ENCODE measurements around the gene TECPR1.

Gene TECPR1

DNA sequence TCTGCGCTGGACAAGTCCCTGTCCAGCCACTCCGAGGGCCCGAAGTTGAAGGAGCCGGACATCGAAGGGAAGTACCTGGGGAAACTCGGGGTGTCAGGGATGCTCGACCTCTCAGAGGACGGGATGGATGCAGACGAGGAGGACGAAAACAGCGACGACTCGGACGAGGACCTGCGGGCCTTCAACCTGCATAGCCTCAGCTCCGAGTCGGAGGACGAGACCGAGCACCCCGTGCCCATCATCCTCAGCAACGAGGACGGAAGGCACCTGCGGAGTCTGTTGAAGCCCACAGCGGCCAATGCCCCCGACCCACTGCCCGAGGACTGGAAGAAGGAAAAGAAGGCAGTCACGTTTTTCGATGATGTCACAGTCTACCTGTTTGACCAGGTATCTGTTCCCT lies 57.8 kb downstream of the TECPR1 start:
- DNase-seq (ENCODE audit: low spot score) = no peak

DNA sequence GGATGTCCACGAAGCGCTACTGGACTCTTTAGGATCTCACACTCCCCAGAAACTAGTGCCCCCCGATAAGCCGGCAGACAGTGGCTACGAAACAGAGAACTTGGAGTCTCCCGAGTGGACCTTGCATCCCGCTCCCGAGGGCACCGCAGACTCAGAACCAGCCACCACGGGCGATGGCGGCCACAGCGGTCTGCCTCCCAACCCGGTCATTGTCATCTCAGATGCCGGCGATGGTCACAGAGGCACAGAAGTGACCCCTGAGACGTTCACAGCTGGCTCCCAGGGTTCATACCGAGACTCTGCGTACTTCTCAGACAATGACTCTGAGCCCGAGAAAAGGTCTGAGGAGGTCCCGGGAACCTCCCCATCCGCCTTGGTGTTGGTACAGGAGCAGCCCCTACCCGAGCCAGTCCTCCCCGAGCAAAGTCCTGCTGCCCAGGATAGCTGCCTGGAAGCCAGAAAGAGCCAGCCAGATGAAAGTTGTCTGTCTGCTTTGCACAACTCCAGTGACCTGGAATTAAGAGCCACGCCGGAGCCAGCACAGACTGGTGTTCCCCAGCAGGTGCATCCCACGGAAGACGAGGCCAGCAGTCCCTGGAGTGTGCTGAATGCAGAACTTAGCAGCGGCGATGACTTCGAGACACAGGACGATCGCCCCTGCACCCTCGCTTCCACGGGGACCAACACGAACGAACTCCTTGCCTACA lies 58.4 kb downstream of the TECPR1 start:
- no peak for DNase-seq (ENCODE audit: low spot score)

DNA sequence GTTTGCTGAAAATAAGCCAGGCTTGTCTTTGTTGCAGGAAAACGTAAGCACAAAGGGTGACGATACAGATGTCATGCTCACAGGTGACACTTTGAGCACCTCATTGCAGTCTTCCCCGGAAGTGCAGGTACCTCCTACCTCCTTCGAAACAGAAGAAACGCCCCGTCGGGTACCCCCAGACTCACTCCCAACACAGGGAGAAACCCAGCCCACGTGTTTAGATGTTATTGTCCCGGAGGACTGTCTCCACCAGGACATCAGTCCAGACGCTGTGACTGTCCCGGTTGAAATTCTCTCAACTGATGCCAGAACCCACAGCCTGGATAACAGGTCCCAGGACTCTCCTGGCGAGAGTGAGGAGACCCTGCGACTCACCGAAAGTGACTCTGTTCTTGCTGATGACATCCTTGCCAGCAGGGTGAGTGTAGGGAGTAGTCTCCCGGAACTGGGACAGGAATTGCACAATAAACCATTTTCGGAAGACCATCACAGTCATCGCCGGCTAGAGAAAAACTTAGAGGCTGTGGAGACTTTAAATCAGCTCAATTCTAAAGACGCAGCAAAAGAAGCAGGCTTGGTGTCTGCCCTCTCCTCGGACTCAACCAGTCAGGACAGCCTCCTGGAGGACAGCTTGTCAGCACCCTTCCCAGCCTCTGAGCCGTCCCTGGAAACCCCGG lies 59.1 kb downstream of the TECPR1 start:
- no peak for DNase-seq (ENCODE audit: low spot score)

DNA sequence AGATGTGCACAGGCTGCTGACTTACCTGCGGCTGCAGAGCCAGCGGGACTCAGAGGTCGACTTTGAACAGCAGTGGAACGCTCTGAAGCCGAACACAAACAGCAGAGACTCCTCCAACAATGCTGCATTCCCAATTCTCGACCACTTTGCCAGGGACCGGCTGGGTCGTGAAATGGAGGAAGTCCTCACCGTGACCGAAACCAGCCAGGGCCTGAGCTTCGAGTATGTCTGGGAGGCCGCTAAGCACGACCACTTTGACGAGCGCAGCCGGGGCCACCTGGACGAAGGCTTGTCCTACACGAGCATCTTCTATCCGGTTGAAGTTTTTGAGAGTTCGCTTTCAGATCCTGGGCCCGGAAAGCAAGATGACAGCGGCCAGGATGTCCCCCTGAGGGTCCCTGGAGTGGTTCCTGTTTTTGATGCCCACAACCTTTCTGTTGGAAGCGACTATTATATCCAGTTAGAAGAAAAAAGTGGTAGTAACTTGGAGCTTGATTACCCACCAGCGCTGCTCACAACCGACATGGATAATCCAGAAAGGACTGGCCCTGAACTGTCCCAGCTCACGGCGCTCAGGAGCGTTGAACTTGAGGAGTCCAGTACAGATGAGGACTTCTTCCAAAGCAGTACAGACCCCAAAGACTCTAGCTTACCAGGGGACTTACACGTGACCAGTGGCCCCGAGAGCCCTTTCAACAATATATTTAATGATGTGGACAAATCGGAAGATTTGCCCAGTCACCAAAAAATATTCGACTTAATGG lies 60.2 kb downstream of the TECPR1 start:
- no peak for DNase-seq (ENCODE audit: low spot score)

DNA sequence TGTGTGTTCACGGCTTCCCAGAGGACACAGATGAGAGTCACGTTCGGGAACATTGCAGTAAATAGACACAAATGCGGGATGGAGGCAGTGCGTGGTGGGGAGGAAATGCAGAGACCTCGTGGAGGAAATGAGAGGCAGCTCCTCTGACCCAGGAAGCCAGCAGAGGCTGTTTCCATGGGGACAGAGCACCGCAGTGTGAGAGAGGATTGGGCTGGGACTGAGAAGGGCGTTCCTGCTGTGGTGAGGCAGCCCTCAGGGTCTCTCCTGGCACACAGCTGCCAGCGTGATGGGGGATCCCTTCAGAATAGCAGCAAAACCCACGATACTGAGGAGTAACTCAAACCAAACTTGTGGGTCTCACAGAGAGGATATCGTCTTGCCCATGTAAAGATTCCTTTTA lies 62.5 kb downstream of the TECPR1 start:
- DNase-seq (ENCODE audit: low spot score) = no peak

DNA sequence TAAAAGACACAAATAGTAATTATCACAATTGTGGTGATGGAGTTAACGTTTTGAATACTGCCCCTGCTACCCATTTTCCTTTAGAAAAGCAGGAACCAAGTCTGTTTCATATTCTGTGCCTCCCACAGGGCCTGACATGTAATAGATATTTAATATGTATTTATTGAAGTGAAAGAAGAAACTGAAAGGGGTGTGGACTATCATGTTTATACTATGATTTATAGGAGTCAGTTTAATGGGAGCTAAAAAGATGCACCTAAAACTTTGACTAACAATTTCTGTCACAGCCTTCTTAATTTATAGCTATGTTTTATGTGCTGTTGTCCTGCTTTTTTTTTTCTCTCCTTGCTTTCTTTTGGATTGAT lies 64.9 kb downstream of the TECPR1 start:
- no peak for DNase-seq (ENCODE audit: low spot score)

DNA sequence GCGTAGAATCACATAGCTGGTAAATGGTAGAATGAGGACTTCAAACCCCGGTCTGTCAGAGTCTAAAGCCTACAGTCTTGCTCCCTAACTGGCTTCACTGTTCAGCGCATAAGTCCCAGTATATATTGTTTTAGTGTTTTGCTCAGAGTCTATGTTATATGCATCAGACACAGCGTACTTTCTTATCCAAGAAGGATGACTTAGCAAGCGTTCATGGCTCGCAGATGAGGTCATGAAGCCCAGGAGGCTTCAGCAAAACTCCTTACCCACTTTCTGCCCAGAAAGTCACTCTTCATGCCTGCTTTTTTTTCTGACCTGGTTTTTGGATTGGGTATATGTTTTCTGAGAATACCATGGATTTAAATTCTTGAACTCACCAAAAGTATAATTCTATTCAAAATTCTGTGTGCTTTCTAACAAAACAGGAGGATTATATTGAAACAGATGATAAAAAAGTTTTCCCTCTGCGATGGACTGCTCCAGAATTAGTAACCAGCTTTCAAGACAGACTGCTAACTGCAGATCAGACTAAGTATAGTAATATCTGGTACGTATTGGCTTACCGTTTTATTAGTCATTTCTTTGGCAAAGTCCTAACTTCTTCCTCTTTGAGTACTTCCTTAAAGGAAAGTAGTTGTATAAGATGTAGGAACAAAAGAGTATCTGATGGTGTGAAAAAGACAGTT lies 65.4 kb downstream of the TECPR1 start:
- DNase-seq (ENCODE audit: low spot score) = no peak

DNA sequence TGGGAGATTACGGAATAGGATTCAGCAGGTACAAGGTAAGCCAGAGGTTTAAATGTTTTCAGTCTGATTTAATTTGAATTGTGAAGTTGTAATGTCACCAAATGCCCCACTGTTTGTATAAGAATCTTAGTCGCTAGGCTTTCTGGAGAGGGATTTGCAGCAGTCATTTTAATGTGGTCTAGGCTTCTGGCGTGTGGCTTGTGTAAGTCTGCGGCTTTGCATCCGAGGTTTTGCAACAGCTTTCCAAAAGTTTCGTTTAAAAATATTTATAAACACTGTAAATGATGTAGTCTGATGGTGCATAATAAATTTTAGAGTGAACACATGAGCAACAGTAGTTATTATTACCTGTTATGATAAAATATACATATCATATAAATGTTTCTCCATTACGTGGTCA lies 66.9 kb downstream of the TECPR1 start:
- DNase-seq (ENCODE audit: low spot score) = no peak

DNA sequence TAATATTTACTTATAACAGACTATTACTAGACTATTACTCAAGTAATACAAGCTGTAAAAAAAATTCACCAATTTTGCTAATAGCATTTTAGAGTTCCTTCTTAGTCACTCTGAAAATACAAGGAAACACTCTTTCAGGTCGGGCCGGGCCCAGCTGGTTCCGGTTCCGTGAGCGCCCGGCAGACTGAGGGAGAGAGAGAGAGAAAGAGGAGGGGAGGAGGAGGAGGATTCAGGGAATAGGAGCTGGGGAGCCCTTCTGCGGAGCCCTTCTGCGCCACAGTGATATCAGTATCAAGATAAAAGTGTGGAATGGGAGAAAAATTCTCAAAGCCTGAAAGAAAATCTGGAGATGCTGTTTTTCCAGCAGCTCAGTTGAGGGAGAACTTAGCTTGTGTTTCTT lies 71.3 kb downstream of the TECPR1 start:
- no peak for DNase-seq (ENCODE audit: low spot score)

DNA sequence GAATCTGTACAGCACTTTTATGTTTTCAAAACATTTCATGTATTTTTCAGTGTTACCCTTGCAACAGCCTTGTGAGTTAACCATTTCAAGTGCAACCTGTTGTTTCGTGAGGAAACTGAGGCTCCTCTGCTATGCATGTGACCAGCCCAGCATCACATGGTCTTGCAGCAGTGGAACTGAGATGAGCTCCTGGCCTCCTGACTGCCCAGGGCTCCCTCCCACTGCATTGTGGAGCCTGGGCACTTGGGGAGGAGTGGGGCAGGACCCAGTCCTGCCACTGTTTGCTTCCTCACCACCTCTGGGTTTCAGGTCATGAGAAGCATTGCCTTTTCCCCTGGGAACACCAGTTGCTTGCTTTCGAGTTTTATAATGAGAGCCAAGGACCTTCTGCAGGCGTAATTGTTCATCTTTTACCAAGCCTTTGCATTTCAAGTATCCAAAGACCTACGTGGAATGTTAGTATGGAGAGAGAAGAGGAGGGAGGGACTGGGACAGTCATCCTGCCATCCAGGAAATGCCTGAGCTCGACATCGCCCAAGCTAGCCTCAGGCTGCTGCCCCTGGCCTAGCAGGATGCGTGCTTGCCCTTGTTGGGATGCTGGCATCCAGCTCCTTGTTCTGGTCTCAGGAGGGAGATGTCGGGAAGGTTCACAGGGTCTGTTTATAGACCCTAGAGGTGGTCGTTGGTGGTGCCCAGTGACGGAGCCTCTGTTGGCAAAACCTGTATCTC lies 73.1 kb downstream of the TECPR1 start:
- DNase-seq (ENCODE audit: low spot score) = no peak

DNA sequence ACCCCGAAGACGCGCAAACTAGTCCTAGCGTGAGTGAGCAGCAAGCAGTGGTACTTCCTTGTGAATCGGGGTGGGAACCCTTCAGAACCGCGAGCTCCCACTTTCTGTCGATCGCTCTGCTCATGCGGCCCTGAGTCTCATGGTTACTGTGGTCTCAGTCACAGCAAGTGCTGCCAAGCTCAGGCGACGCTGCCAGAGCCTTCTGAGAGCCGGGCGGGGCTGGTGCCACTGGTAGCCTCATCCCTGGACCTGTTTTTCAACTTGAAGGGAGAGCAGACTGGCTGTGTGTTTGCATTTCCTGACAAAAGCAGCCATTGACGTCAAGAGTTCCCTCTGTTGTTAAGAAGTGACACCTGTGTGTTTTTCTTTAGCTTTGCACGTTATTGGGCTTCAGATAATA lies 73.7 kb downstream of the TECPR1 start:
- no peak for DNase-seq (ENCODE audit: low spot score)

DNA sequence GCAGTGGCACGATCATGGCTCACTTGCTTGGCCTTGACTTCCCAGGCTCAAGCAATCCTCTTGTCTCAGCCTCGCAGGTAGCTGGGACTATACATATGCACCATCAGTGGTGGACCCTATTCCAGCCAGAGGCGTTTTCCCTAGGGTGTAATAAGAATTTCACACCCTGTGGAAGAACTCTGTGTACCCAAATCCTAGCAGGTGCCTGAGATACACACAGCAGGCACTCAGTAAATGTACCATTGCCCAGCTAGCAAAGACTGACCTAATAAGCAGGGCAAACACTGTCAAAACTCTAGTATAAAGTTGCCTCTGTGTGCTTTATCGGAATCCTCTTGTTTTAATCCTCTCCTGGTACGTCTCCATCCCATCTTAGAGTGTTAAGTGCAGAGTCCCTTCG lies 74.5 kb downstream of the TECPR1 start:
- DNase-seq (ENCODE audit: low spot score) = no peak

DNA sequence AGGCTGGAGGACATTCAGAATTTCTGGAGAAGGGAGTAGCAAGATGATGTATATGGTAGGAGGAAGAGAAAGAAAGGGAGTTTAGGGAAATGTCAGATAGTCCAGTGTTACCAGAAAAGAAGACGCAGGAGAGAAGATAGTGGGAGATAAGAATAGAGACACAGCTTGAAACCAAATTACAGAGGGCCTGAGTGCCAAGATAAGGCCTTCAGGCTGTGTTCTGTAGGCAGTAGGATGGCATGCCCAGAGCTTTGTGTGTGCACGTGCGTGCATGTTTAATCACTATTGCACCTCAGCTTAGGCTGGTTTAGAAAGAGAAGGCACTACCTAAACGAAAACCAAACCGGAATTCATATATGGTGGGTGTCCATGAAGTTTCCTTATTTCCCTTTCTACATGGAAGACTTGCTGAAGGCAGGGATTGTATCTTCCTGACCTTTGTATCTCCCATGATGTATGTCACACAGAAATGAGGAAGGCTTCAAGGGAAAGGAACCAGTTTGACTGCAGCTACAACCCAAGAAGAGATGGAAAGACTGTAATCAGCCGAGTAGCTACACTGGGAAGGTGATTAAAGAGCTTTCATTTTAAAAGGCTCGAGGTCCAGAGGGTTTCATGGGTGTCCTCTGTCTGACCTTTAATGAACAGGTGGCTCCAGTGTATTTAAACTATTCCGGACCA lies 76.6 kb downstream of the TECPR1 start:
- no peak for DNase-seq (ENCODE audit: low spot score)

DNA sequence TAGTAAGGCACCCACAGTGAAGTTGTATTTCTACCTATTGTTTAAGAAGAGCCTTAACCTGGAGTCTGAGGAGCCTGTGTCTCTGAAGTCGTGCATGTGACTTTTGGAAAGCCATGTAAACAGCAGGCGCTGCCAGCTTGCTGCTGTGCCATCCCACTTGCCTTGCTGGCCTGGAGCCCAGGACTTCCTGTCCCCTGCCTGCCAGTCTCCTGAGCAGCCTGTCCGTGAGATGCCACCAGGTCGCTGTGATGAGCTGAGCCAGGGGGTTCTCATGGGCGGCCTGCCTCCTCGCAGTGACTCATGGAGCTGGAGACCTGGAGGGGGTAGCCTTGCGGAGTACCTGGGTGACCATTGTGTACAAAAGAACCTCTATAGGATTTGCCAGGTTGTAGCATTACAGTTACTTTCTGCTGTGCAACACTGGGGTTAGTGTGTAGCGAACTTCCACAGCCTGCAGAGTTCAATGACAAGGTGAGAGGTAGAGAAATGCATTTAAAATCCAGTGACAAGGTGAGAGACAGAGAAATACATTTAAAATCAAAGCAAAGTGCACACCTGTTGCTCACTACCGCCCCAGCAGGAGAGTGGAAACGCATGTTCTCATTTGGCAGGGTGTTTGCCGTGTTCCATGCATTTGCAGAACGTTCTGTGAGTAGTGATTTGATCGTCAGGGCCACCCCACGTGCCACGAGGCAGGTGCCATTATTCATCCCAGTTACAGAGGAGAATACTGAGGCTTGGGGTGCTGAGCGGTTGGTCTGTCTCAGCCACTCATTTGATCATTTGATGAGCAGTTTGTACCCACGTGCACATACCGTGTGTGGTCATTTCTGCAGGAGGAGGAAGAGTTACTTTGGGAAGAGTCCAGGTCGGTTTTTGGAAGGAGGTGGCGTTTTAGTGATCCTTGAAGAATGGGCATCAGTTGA lies 77.4 kb downstream of the TECPR1 start:
- DNase-seq (ENCODE audit: low spot score) = no peak

DNA sequence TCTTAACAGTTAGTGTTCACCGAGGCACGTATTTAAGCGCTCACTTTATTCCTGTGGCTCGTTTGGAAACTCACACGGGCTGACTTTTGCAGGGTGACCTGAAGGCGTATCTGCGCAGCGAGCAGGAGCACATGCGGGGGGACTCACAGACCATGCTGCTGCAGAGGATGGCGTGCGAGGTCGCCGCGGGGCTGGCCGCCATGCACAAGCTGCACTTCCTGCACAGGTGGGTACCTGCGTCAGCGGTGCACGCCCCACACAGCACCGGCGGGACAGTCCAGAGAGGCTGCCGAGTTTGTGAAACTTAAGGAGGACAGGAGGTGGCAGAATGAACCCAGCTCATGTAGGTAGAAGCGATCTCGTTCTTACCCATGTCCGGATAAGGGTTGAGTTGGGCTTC lies 80.6 kb downstream of the TECPR1 start:
- no peak for DNase-seq (ENCODE audit: low spot score)

DNA sequence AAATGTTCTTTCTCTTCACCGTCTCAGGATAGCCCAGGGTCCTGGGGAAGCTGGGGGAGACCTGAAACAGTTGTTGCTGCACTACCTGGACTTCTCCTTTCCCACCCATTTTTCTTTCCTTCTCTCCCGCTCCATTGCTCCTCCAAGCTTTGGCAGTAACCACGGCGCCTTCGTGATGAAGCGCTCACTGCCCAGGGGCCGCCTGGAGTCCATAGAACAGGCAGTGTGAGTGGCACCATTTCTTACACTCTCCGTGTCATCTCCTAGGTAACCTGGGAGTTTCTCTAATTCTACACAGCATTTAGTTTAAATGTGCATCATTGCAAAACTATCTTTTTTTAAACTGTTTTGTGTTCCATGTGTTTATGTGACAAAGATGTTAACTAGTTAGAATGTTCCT lies 81.1 kb downstream of the TECPR1 start:
- no peak for DNase-seq (ENCODE audit: low spot score)

DNA sequence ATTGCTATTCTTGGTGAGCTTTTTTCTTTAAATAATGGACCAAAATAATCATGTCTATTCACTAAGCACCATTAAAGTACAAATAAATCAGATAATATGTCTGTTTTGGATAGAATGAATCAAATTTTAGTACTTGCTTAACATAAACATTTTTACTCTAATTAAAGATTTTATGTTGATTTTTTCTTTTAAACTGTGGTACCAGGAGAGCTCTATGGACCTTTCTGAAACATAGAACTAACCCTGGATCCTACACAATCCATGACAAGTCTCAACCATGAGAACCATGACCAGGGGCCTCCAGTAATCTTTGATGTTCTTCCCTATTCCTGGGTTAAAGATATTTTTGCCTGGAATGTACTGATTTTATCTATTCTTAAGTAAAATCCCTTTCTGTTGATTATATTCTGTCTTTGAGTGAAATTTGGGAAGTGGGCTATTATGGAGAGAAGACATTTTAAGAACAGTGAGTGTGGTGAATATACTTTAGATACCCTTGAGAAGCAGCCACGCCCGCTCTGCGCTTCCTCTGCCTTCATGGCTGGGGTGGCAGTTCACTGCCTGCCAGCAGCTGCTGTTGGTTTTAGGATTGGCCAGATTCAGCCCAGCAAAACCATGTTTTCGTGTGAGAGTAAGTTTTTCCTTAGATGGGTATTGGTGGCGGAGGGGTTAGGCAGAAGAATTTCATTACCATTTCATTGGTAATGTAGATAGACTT lies 83.0 kb downstream of the TECPR1 start:
- no peak for DNase-seq (ENCODE audit: low spot score)

DNA sequence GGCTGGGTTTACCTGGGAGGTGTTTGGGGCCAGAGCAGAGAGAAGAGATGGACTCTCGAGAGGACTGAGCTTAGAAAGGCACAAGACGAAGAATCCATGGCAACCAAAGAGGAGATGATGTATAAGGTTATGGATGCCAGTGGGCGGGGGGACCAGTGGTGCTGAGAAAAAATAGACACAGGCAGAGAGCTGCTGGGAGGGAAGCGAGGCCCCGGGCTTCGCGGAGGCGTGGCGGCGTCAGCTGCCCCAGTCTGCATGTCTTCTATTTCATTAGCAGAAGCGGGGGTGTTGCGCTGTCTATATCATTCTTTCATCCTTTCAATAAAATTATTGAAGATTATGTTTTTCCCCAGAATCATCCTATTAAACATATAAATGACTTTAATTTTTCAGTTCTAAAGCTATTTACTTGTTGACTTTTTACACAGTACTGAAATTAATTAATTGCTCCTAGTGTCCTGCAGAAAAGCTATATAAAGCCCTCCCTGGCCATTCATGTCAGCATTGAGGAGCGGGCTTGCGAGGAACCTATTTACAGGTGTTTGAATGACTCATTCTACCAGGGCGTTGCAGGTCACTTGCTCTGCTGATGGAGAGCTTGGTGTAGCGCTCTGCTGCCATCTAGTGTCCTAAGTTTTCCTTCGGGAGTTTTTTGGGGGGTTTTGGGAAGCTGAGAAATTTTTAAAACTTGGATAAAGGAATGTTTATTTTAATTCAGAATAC lies 83.7 kb downstream of the TECPR1 start:
- peak; percentile 45 for DNase-seq (ENCODE audit: low spot score)

DNA sequence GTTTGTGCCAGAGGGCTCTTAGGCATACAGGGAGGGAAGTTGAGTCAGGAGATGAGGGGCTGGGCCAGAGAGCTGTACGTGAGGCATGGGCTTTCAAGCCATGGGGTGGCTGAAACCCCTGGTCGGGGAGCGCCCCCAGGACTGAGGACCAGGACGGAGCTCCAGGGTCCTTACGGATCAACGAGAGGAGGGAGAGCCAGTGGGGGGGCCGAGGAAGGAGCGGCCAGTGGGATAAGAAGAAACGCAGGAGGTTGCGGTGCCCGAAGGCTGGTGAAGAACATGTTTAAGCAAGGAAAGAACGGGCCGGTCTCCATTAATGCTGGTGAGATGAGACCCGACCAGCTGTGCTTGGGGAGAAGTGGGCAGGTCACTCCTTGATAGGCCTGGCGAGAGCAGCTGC lies 84.4 kb downstream of the TECPR1 start:
- no peak for DNase-seq (ENCODE audit: low spot score)

Data from SK-N-DZ (cell line).